Measurements from ENCODE around the gene EXOSC1.

DNA sequence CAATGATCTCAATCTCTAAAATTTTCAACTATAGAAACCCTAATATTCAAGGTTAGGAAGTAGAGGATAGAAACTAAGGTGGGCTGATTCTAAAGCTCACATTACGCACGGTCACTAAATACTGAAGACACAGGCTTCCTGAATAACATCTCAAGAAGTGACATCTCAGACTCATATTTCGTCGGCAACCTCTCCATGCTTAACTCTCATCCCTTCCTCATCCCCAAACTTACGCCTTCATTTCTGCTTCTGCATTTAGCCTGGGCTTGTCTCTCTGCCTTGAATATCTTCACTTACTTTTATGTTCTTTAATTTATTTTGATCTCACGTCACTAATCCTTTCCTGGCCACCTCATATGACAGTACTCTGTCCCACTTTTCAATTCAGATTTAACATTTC, 10.6 kb downstream of the EXOSC1 start:
- TF ChIP-seq, protein P1, sequence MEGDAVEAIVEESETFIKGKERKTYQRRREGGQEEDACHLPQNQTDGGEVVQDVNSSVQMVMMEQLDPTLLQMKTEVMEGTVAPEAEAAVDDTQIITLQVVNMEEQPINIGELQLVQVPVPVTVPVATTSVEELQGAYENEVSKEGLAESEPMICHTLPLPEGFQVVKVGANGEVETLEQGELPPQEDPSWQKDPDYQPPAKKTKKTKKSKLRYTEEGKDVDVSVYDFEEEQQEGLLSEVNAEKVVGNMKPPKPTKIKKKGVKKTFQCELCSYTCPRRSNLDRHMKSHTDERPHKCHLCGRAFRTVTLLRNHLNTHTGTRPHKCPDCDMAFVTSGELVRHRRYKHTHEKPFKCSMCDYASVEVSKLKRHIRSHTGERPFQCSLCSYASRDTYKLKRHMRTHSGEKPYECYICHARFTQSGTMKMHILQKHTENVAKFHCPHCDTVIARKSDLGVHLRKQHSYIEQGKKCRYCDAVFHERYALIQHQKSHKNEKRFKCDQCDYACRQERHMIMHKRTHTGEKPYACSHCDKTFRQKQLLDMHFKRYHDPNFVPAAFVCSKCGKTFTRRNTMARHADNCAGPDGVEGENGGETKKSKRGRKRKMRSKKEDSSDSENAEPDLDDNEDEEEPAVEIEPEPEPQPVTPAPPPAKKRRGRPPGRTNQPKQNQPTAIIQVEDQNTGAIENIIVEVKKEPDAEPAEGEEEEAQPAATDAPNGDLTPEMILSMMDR (IDR thresholded peaks at IDR 0.05; ENCODE audit: low read depth, low read length): no peak
- no peak for TF ChIP-seq EZH2phosphoT487 (IDR thresholded peaks at IDR 0.05; ENCODE audit: low read depth)
